Liver (tissue), 3 donors: ENCODE data around the gene SARM1.

Experiments
- ATF3 ChIP-seq: IDR thresholded peaks from 2 replicates; pipeline ENCODE4 v1.6.1; 2016; ENCODE audit warnings: antibody characterized with exemption
- CTCF ChIP-seq: fragments of 150-350 bp; IDR thresholded peaks from 2 replicates; pipeline ENCODE4 v1.5.1; 2017; ENCODE audit warnings: improper control_type of control experiment, low read depth, low read length; ENCODE audit not compliant: missing input control
- MAX ChIP-seq: IDR thresholded peaks from 2 replicates; pipeline ENCODE4 v1.6.1; 2016; ENCODE audit warnings: antibody characterized with exemption
- NR2F2 ChIP-seq: IDR thresholded peaks from 2 replicates; pipeline ENCODE4 v1.6.1; 2016; ENCODE audit warnings: antibody characterized with exemption
- RAD21 ChIP-seq, 2 donors: IDR thresholded peaks; 2 replicates each; pipeline ENCODE4 v1.6.1; 2016; ENCODE audit warnings: antibody characterized with exemption in 2 of 2, mild to moderate bottlenecking in 2 of 2
- REST ChIP-seq: IDR thresholded peaks from 2 replicates; pipeline ENCODE4 v1.6.1; 2016; ENCODE audit warnings: antibody characterized with exemption, mild to moderate bottlenecking
- SP1 ChIP-seq: IDR thresholded peaks from 2 replicates; pipeline ENCODE4 v1.6.1; 2018; ENCODE audit warnings: antibody characterized with exemption, mild to moderate bottlenecking
- TAF1 ChIP-seq: conservative IDR thresholded peaks from 2 replicates; pipeline ENCODE4 v1.6.1; 2016; ENCODE audit warnings: antibody characterized with exemption, mild to moderate bottlenecking
- YY1 ChIP-seq: IDR thresholded peaks from 2 replicates; pipeline ENCODE4 v1.6.1; 2016; ENCODE audit warnings: antibody characterized with exemption, mild to moderate bottlenecking
- donor health status: healthy.
- donor health status: healthy.

DNA sequence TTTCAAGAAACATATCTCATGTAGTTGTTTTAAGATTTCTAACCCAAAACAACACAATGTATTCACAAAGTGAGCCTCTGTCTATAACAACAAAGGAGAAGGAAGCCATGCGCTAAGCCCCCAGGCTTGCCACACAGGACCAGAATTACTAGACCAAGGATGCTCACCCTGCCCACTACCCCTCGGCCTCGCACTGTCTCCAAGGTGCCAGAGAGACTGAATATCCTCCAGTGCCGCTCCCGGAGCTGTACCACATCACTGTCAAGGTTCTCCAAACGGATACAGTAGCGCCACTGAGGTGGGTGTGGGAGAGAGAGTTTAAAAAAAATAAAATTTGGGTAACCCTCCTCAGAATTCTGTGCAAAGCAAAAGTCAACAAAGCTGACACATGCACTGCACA, 21.2 kb upstream of the SARM1 start:
- TF ChIP-seq CTCF (no peak), NR2F2 (no peak), ATF3 (no peak), RAD21 (IDR thresholded peaks at IDR 0.05) (no peak), TAF1 (no peak), MAX (no peak), YY1 (no peak), REST (no peak), SP1 (no peak)
